ENCODE data around the gene REN.

REN gene

GRCh38 chr1:204108312-204109141 lies 57.6 kb downstream of the REN start:
- no peak for DNase-seq (ENCODE audit: low spot score)

GRCh38 chr1:204107892-204108291 lies 58.2 kb downstream of the REN start:
- DNase-seq (ENCODE audit: low spot score) = no peak

GRCh38 chr1:204106825-204107224 lies 59.3 kb downstream of the REN start:
- DNase-seq (ENCODE audit: low spot score) = no peak

- no peak for DNase-seq (ENCODE audit: low spot score)
Measured at GRCh38 chr1:204105131-204105515, 61.0 kb downstream of the REN start.

All from hepatic stellate cell (primary cell).